SKM-1 (cell line): ENCODE data around the gene CNTN1.
A peak's percentile ranks its signal among the peaks of the same experiment; 100 is the strongest.

ENCODE experiments used
- DNase-seq: peaks from one replicate; lab custom pipeline; 2025; ENCODE audit not compliant: unreplicated experiment; lab: John Stamatoyannopoulos, UW

CNTN1 gene

GRCh38 chr12:40691913-40692764 is at the start of gene CNTN1:
TSS of gene CNTN1 (plus strand) at chr12:40692439.
- DNase-seq = peak; percentile 3

GRCh38 chr12:40643506-40643905 is 48.7 kb upstream of the CNTN1 start:
- no peak for DNase-seq

- no peak for DNase-seq
These were observed 48.3 kb upstream of the CNTN1 start for GRCh38 chr12:40643976-40644375.

- DNase-seq = no peak
These were observed 47.5 kb upstream of the CNTN1 start for GRCh38 chr12:40644708-40645107.

- no peak for DNase-seq
These were observed 46.9 kb upstream of the CNTN1 start for GRCh38 chr12:40645361-40645760.

- no peak for DNase-seq
These were observed 45.8 kb upstream of the CNTN1 start for GRCh38 chr12:40646456-40646855.

GRCh38 chr12:40646911-40647310 is 45.3 kb upstream of the CNTN1 start:
- no peak for DNase-seq

GRCh38 chr12:40647651-40648050 is 44.6 kb upstream of the CNTN1 start:
- DNase-seq = no peak

- DNase-seq = no peak
These were observed 43.7 kb upstream of the CNTN1 start for GRCh38 chr12:40648519-40648918.

GRCh38 chr12:40650038-40650704 is 42.1 kb upstream of the CNTN1 start:
- no peak for DNase-seq

GRCh38 chr12:40655451-40655850 is 36.8 kb upstream of the CNTN1 start:
- no peak for DNase-seq

GRCh38 chr12:40662366-40662765 is 29.9 kb upstream of the CNTN1 start:
- DNase-seq = no peak

- DNase-seq = no peak
These were observed 28.5 kb upstream of the CNTN1 start for GRCh38 chr12:40663781-40664180.

GRCh38 chr12:40668099-40668529 is 24.1 kb upstream of the CNTN1 start:
- DNase-seq = no peak

GRCh38 chr12:40672741-40673271 is 19.4 kb upstream of the CNTN1 start:
- DNase-seq = no peak

GRCh38 chr12:40681148-40681547 is 11.1 kb upstream of the CNTN1 start:
- DNase-seq = no peak

GRCh38 chr12:40684986-40685385 is 7.3 kb upstream of the CNTN1 start:
- DNase-seq = no peak

- DNase-seq = no peak
These were observed 4.0 kb upstream of the CNTN1 start for GRCh38 chr12:40688085-40688725.

- no peak for DNase-seq
These were observed 2.7 kb upstream of the CNTN1 start for GRCh38 chr12:40689576-40689975.

GRCh38 chr12:40692765-40693206 is 547 bp downstream of the CNTN1 start:
- no peak for DNase-seq

- no peak for DNase-seq
These were observed 1.1 kb downstream of the CNTN1 start for GRCh38 chr12:40693207-40693821.
